PFSK-1 (cell line): ENCODE data around the gene PPP2CA.

Experiments
- FOXP2 ChIP-seq: optimal IDR thresholded peaks from 2 replicates; pipeline ENCODE3; 2011; ENCODE audit warnings: borderline replicate concordance, control low read depth, inconsistent platforms; ENCODE audit not compliant: insufficient read depth; ENCODE audit errors: extremely low read length, extremely low read depth
- POLR2AphosphoS5 ChIP-seq: IDR thresholded peaks from 2 replicates; pipeline ENCODE4 v1.6.1; 2012; ENCODE audit warnings: low read depth, mild to moderate bottlenecking, control low read depth, low read length, moderate library complexity
- REST ChIP-seq, 2 experiments: IDR thresholded peaks; 2 replicates each; pipeline versions ENCODE4 v1.6.1 to v1.8.0; 2011 to 2012; ENCODE audit warnings: low read depth in 2 of 2, low read length in 2 of 2, control low read depth in 1 of 2, inconsistent platforms in 1 of 2, mild to moderate bottlenecking in 1 of 2, moderate library complexity in 1 of 2; ENCODE audit not compliant: insufficient read depth in 1 of 2
- SIN3A ChIP-seq: IDR thresholded peaks from 2 replicates; pipeline ENCODE4 v1.6.1; 2012; ENCODE audit warnings: mild to moderate bottlenecking, low read length, moderate library complexity, borderline replicate concordance; ENCODE audit not compliant: insufficient read depth
- TAF1 ChIP-seq: IDR thresholded peaks from 2 replicates; pipeline ENCODE4 v1.6.1; 2012; ENCODE audit warnings: low read length, control low read depth, borderline replicate concordance; ENCODE audit not compliant: insufficient read depth

- TF ChIP-seq REST (IDR thresholded peaks at IDR 0.05; ENCODE audit: insufficient read depth in 1 of 2, low read depth in 2 of 2, low read length in 2 of 2) (no peak), SIN3A (no peak), TAF1 (no peak), POLR2AphosphoS5 (no peak; the same call in 1 of the 2 replicates), FOXP2 (no peak)
These were observed 744 bp upstream of the PPP2CA start for GRCh38 chr5:134226441-134227192.
